Hematopoietic multipotent progenitor cell treated with erythropoietin and hydrocortisone succinate and interleukin-3 and kit ligand, for 15 days (in vitro differentiated cells): ENCODE measurements around the gene CELSR3.

ENCODE experiments used
- DNase-seq: peaks from one replicate; pipeline ENCODE4 v3.0.0-alpha.2; 2015; ENCODE audit warnings: low spot score

CELSR3 gene

DNA sequence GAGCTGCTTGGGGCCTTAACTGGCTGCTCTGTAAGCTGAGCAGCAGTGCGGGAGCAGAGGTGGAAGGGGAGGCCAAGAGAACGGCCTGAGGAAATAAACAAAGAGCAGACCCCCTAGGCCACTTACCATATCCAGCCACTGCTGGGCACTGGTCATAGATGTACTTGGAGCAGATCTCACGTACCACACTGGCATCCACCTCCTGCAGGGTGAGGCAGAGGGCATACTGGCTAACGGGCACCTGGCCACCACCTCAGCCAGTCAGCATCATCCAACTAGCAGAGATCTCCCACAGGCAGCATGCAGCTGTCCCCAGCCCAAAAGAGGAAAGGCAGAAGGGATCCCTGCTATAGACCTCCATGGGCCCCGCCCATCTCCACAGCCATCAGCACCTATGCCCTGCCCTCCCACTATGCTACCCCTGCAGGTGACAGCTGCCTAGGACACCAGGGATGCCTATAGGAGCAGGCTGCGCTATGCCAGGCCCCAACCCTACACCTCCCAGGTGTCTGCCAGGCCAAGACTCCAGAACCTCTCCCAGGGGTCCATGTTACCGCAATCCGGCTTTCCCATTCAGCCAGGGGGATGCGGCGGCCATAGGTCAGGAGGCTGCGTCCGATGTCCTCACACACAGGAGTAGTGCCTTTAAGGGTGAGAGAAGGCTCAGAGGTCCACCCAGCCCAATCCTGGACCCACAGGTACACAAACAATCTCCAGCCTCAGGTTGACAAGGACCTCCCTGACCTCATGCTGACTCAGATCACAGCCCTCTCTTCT, 63.0 kb downstream of the CELSR3 start:
- no peak for DNase-seq

DNA sequence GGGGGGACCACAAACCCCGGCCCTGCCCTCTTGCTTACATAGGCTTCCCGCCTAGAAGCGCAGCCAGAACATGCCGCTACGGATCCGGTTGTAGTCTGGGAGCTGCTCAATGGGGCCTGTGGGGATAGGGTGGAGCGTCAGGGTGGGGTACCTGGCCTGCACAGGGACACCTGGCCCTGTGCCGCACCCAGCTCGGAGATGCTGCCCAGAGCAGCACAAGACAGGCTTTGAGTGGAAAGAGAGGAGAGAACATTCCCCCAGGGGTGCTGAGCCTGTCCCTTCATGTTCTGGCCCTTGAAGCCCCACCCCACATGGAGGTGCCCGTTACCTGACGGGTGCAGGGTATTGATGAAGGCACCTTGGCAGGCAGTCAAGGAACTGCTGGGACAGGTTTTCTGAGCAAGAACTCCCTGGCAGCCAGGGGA, 63.6 kb downstream of the CELSR3 start:
- DNase-seq = no peak

DNA sequence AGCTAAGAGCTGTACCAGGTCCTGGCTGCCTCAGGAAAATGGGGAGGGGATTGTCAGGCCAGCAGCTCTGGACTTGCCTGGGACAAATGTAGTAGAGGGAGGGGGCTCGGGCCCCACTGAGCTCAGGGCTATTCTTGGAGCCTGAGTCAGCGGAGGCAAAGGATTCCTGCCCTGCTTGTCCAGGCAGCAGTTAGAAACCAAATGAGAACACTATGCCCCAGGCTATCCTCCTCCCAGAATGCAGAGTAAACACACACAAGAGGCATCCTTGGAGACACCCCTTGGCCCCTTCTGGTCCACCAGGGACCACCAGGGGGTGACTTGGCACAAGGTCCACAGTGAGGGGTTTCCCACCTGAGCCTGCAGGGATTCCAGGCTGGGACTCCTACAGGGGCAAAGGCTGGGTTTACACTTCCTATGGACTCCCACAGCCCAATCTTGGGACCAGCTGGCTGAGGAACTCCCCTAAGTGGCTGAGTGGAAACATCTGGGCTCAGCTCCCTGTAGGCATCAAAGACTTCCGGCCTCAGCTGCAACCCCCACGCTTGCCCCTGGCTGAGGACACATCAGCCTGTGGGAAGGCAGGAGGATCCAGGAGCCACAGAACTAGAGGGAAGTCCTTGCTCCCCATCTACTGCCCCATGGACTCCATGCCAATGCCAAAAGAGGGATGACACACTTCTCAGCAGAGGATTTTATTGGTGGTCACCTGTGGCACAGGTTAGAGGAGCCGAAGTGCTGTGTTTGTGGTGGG, 64.2 kb downstream of the CELSR3 start:
- DNase-seq = no peak

DNA sequence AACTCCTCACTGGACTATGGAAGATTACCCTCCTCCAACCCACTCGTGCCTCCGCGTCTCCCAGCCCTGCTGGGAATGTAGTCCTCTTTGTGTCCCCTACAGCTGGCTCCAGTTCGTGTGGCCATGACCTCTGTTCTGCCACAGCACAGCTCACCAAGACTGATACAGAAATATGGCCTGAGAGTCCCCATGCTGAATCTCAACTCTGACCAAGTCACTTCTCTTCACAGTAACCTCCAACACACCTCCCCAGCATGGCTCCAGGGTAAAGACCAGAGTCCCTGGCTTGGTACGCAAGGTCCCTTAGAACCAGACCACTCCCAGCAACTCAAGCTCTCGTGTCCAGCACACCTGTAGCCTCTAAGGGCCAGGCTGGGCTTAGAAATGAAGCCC, 65.3 kb downstream of the CELSR3 start:
- DNase-seq = no peak

DNA sequence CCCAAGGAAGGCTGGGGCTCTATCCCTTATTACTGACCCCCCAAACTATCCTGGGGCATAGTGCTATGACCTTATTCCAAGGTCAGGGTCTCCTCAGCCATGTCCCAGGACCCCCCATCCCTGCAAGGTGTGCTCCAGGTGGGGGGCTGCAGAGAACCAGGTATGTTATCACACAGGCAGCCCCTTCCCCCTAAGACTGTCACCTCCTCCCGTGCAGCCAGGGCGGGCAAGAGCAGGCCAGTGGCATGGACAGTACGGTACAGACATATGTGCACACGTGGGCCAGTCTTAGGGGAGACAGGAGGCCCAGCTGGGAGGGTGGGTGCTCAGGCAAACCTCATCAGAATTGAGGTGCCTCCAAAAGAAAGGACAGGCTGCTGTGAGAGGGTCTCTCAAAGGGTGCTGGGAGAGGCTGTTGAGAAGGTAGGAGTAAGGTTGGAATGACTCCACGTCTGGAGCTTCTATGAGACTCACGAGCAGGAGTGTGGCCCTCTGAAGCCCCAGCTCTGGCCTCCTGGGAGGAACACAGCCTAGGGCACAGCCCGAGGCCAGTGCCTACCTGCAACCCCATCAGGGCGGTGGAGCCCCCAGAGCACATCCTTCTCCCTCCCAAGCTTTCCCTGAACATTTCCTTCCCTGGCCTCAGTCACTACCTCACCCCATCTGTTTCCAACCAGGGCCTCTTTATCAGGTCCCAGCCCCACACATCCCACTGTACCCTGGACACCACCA, 65.8 kb downstream of the CELSR3 start:
- no peak for DNase-seq

DNA sequence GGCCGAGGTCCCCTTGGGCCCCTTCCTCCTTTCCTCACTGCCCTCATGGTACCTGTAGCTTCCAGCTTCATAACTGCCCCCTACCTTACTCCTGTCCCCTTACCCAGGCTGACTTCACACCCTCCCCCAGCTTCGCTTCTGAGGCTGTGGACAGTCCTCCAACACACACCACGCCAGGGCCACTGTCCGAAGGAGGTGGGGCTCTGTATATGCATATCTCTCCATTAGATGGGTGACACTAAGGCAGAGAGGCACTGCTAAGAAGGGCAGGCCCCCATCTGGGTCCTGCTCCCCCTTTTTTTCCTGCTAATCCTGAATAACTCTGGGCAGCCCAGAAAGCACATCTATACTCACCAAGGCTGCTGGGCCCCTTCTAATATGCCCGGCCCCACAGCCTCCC, 66.5 kb downstream of the CELSR3 start:
- no peak for DNase-seq

DNA sequence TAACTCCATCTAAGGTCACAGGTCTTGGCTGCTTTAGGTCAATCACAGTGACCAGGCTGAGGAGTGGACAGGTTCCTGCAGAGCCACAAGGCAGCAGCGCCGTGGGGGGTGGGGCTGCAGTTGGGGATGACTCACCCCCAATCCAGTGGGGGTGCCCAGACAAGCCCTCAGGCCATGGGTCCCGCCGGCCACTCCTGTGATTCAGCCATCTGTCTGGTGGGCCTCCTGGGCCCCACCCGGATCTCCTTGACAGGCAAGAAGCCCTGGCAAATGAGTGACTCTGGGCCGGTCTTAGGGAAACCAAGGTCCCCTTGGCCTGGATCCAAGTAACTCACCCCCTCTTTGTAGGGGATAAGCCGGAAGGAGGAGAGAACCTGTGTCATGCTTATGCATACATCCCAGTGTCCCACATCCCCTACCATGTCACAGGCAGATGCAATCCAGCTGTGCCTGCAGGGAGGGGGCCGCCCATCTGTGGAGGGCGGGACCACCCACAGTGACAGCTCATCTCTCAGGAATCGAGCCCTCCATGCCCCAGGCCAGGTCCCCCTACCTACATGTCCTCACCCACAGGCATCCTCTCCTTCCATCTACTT, 67.1 kb downstream of the CELSR3 start:
- no peak for DNase-seq

DNA sequence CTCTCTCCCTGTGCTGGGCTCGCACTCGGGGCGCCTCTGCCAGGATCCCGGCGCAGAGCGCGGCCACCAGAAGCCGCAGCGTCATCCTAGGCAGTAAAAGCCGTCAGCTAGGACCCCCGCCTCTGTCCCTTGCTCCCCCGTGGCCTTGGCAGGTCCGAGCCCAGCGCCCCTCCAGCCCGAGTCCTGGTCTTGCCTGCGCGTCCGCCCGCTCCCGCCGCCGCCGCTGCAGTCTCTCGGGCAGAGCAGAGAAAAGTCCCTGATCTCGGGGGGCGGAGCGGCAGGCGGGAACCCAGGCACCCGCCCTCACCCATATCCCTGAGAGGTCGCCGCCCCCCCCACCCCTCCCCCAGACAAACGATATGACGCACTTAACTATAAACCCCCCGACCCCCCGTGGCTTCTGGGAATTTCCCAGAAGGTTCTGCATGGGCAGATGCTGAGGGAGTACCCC, 67.6 kb downstream of the CELSR3 start, which contains the start of gene COL7A1:
Gene COL7A1, minus strand, starts transcription at position 255 of the 451 bp plus-strand sequence. Its CDS starts 170 bp downstream, at position 85.
- no peak for DNase-seq

DNA sequence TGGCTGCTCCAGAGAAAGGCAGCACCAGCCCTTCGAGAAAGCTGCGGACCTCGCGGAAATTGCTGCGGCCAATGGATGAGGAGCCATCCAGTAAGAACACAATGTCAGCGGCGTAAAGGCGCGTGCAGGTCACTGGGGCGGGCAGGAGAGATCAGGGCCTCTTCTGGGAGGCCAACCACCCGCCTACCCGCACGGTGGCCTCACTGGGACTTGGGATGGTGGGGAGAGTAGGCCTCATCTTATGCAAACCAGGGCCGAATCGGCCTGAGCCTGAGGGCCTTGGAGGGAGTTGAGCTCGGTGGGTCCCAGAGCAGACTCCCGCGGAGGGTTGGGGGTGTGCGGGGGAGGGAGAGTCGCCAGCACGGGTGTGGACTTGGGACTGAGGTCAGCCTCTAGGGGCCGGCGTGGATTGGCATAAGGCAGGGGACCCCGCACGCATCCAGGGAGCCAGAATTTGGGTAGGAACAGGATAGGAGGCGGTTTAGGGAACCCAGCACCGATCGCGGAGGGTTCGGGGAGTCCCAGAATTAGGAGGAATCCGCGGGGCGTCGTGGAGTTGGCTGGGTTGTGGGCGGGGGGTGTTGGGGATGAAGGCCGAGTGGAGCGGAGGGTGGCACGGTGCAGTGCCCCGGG, 68.2 kb downstream of the CELSR3 start:
- no peak for DNase-seq

DNA sequence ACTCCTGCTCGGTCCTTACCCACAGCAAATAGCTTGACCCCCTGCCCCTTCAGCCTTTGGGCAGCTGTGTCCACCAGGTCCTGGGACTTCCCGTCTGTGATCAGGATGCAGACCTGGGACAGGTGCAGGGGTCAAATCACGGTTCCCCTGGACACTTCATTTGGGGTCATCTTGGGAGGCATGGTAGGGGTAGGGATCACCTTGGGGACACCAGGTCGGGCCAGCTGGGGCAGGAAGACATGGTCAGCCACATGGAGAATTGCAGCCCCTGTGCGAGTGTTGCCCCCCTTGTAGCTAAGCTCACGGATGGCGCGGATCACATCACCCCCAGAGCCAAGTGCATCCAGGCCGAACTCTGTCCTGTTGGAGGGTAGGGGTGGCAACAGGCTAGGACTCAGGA, 69.3 kb downstream of the CELSR3 start:
- DNase-seq = no peak

DNA sequence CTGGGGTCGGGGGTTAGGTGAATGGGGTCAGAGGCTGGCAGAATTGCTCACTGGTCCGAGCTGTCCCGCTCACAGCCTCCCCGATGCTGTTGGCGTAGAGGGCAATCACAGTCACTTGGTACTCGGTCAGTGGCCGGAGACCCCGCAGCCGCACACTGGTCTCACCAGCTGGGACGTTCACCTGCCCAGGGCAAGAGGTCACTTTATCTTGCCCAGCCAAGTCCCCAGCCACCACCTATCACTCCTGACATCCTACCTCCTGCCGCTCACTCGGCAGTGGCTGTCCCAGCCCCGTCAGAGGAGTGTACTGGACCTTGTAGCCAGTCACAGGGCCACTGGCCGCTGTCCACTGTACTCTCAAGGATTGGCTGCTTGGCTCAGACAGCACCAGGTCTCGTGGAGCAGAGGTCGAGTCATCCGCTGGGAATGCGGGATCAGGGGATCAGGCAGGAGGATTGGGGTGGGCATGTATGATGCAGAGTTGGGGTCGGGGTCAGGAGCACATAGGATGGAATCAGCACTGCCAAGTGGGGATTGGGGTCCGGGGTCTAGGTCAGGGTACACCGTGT, 70.1 kb downstream of the CELSR3 start:
- DNase-seq = no peak

DNA sequence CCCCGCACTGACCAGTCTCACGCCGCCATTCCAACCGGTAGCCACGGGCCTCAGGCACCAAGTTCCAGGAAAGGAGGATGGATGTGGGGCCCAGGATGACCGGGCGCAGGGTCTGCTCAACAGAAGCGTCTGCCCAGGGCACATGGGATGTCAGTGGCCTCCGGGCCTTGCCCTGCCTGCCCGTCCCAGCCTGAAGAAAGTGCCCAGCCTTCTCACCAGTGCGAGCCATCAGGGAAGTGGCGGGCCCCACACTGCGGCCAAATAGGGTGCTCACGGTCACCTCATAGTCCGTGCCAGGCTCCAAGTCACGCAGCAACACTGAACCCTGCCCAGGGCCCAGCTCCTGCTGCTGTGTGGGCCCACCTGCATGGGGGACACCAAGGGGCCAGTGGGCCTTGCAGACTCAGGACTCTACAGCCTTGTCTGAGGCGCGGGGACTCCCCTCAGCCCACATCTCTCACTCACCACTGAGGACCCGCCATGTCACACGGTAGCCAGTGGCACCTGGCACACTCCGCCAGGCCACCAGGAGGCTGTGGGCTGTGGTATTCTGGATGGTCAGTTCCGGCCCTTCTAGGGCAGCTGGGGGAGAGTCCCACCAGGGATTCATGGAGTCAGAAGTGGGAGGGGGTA, 70.7 kb downstream of the CELSR3 start:
- DNase-seq = no peak

DNA sequence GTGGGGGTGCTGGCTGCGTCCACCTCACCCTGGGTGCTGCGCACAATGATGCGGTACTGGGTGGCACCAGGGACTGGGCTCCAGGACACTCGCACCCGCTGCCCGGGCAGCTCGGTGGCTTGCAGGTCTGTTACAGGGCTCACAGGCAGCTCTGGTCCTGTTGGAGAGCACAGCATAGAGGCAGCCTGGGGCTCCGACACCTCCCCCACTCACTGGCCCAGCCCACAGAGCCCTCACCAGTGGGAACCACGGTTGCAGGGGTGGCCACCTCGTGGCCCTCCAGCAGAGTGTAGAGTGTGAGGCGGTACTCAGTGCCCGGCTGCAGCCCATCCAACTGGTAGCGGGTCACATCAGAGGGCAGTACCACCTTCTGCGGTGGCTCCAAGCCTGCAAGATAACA, 71.2 kb downstream of the CELSR3 start:
- DNase-seq = no peak

DNA sequence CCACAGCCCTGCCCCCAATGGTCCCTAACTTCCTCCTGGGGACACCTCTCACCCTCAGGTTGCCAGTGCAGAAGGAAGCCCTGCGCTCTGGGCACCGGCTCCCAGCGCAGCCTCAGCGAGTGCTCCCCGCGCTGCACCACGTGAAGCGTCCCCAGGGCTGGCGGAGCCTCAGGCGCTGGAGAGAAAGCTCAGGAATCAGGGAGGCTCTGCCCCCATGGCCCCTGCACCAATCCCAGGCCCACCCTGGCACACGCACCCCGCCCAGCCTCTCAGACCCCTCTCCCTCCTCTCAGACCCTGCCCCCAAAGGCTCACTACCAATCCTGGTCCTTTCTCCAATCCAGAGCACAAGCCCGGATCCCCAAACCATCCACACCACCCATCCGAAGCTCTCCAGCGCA, 74.5 kb downstream of the CELSR3 start:
- DNase-seq = no peak

DNA sequence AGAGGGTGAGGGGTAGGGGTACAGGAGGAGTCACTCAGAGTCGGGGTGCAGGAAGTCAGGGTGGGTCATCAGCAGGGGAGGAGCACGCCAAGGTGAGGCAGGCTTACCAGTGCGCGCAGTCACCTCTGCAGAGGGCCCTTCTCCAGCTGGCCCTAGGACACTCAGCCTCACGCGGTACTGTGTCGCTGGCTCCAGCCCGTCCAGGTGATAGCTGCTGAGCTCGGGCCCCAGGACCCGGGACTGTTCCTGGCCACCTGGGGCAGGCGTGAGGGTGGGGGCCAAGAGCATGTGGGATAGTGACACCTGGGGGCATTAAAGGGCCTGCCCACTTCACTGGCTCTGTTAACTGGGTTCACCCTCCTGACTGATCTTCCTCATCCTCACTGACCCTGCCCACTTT, 75.0 kb downstream of the CELSR3 start:
- no peak for DNase-seq
